NCI-H526 (cell line): ENCODE data around the gene ARHGDIB.

Source experiments
- DNase-seq, 2 experiments: peaks; one replicate each; lab custom pipeline; 2025; lab: John Stamatoyannopoulos, UW

ARHGDIB gene

GRCh38 chr12:14982991-14983390, 21.6 kb upstream of the ARHGDIB start:
- no peak for DNase-seq

- DNase-seq: no peak
Observed at GRCh38 chr12:14982562-14982961, 21.2 kb upstream of the ARHGDIB start.

- no peak for DNase-seq
Observed at GRCh38 chr12:14981049-14981448, 19.6 kb upstream of the ARHGDIB start.

GRCh38 chr12:14979468-14979867, 18.1 kb upstream of the ARHGDIB start:
- no peak for DNase-seq

GRCh38 chr12:14976658-14977057, 15.3 kb upstream of the ARHGDIB start:
- no peak for DNase-seq

- DNase-seq: no peak
Observed at GRCh38 chr12:14975457-14975856, 14.1 kb upstream of the ARHGDIB start.

- no peak for DNase-seq
Observed at GRCh38 chr12:14974633-14975032, 13.2 kb upstream of the ARHGDIB start.

- DNase-seq: no peak
Observed at GRCh38 chr12:14972816-14973215, 11.4 kb upstream of the ARHGDIB start, which contains the start of gene PDE6H. TSS of gene PDE6H (plus strand) at chr12:14973042. CDS start at chr12:14978013, 4,971 bp downstream.

GRCh38 chr12:14970473-14970872, 9.1 kb upstream of the ARHGDIB start:
- no peak for DNase-seq

- DNase-seq: no peak
Observed at GRCh38 chr12:14968478-14968877, 7.1 kb upstream of the ARHGDIB start.

GRCh38 chr12:14965221-14965620, 3.8 kb upstream of the ARHGDIB start:
- no peak for DNase-seq

GRCh38 chr12:14964406-14964805, 3.0 kb upstream of the ARHGDIB start:
- no peak for DNase-seq

- DNase-seq: no peak
Observed at GRCh38 chr12:14963520-14963919, 2.1 kb upstream of the ARHGDIB start.

- no peak for DNase-seq
Observed at GRCh38 chr12:14962797-14963196, 1.4 kb upstream of the ARHGDIB start.

GRCh38 chr12:14962153-14962539, 745 bp upstream of the ARHGDIB start:
- DNase-seq: no peak

- DNase-seq: no peak
Observed at GRCh38 chr12:14960548-14961465, 594 bp downstream of the ARHGDIB start.

- DNase-seq: no peak
Observed at GRCh38 chr12:14959916-14960496, 1.4 kb downstream of the ARHGDIB start.

- DNase-seq: no peak
Observed at GRCh38 chr12:14959463-14959862, 1.9 kb downstream of the ARHGDIB start.

- DNase-seq: no peak
Observed at GRCh38 chr12:14959126-14959440, 2.3 kb downstream of the ARHGDIB start.

GRCh38 chr12:14958361-14959125, 2.9 kb downstream of the ARHGDIB start:
- DNase-seq: no peak

- DNase-seq: no peak
Observed at GRCh38 chr12:14957551-14958168, 3.7 kb downstream of the ARHGDIB start.

- no peak for DNase-seq
Observed at GRCh38 chr12:14956905-14957304, 4.5 kb downstream of the ARHGDIB start.
